GM12872 (cell line): ENCODE measurements around the gene SCRT2.

Experiments used
- CTCF ChIP-seq: IDR thresholded peaks from 3 replicates; pipeline ENCODE4 v1.5.1; 2011; ENCODE audit warnings: low read depth, mild to moderate bottlenecking, low read length, moderate library complexity; ENCODE audit not compliant: insufficient read depth

Gene SCRT2

GRCh38 chr20:618980-619379 lies 56.6 kb downstream of the SCRT2 start:
- TF ChIP-seq CTCF: no peak

GRCh38 chr20:617934-618690 lies 57.5 kb downstream of the SCRT2 start:
- no peak for TF ChIP-seq CTCF

GRCh38 chr20:615514-615913 lies 60.1 kb downstream of the SCRT2 start:
- no peak for TF ChIP-seq CTCF

- no peak for TF ChIP-seq CTCF
Observed at GRCh38 chr20:611843-612185, 63.8 kb downstream of the SCRT2 start.
